ENCODE data around the gene NRXN3.

Gene NRXN3

GRCh38 chr14:78598046-78598920 is 428.1 kb downstream of the NRXN3 start:
- peak; percentile 23 for DNase-seq

DNA sequence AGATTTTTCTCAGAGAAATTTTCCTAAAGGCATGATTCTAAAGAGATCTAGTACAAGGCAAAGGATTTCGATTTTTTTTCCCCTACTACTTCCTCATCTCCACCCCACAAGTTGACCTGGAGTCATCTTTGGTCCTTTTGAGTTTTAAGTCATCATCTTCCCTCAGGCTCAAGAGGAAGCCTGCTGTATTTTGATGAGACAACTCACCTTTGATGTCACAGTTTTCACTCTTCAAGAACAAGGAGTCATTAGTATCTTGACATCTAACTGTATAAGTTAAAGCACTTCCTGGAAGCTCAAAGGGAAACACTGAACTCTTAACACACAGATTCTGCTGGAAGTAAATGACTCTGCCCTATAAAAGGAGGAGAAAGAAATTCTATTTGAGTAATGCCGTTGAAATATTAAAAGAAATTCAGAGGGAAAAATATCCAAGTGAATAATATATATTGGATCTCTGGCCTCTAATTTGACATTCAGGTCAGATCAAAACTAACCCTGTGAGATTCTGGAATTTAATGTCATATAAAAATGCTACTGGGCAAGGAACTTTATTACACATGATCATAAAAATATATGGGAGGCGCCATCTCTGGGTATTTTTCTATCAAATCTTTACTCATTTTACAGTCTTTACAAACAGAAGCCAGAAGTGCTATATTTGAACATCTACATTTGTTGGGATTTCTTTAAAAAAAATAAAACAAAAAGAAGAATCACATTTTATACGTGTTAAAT is 435.0 kb downstream of the NRXN3 start:
- no peak for DNase-seq

GRCh38 chr14:78605897-78606500 is 435.8 kb downstream of the NRXN3 start:
- DNase-seq: no peak

- no peak for DNase-seq
Observed at GRCh38 chr14:78608998-78609787, 439.0 kb downstream of the NRXN3 start.

DNA sequence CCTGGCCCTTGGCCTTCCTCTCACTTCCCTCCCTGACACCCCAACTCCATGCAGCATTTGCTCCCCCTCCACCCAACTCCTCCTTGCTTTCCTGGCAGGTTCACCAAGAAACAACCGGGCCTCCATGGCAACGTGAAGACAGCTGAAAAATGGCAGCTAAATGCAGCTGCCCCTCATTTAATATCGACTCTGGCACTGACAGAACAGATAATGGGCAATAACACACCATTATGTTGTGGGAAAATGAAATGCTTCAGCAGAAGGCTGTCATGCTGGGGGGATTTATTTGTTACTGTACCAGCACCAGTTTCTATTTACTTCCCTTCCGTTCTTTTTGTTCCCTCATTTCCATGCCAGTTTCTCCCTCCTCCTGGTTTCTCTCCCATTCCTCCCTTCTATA is 440.8 kb downstream of the NRXN3 start:
- DNase-seq: no peak

GRCh38 chr14:78611796-78612571 is 441.8 kb downstream of the NRXN3 start:
- DNase-seq: no peak

DNA sequence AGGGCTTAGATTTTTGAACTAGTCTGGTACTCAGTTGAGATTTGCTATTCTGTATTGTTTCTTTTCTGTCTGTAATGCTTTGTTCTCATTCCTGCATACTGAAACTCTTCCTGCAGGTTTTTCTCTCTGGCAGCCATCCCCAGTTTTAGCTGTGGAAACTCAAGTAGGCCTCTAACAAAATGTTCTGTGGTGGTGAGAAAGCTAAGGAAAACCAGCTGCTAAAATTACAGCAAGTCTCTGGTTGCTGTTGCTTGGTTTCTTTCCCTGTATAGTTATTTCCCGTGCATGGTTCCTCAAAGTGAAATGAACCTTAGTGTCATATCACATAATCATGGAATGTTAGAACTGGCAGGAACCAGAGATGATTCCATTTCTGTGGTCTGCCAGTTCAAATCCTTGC is 442.5 kb downstream of the NRXN3 start:
- DNase-seq: no peak

GRCh38 chr14:78614593-78614992 is 444.4 kb downstream of the NRXN3 start:
- DNase-seq: no peak

- no peak for DNase-seq
Observed at GRCh38 chr14:78617735-78618134, 447.6 kb downstream of the NRXN3 start.

DNA sequence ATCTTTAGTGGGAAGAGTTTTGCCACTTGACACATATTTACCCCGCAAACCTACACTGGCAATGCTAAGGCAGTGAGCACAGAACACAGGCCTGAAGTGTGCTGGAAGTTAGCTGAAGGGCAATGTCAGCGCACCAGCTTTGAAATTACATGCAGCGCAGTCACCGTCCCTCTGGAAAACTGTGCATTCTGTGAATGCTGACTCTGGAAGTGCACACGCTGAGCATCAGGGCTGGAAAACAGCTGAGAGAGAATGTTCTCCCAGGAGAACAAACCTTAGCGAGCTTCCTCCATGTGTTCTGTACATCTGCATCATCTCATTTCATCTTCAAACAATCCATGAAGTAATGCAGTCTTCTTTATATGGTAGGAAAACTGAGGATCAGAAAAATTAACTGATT is 448.2 kb downstream of the NRXN3 start:
- DNase-seq: no peak

GRCh38 chr14:78627114-78627513 is 456.9 kb downstream of the NRXN3 start:
- no peak for DNase-seq

- DNase-seq: no peak
Observed at GRCh38 chr14:78631551-78631950, 461.4 kb downstream of the NRXN3 start.

DNA sequence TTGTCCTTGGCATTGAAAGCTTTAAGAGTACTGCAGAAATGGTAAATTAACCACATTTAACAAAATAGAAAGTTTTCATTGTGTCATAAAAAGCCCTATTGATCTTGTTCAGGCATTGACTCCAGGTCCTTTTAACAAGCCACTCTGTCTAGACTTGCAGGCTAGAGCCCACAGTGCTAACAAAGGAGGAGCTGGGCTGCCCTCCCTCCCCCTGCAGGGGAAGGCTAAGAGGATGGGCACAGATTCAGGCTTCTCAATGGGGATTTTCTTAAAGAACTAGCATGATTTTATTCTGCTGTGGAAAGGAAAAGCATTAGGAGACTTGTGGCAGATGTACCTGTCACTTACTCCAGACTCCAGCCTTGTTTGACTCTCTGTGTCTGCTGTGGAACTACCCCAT is 463.6 kb downstream of the NRXN3 start:
- no peak for DNase-seq

- DNase-seq: no peak
Observed at GRCh38 chr14:78637489-78637888, 467.3 kb downstream of the NRXN3 start.

GRCh38 chr14:78637908-78638475 is 467.8 kb downstream of the NRXN3 start:
- no peak for DNase-seq

DNA sequence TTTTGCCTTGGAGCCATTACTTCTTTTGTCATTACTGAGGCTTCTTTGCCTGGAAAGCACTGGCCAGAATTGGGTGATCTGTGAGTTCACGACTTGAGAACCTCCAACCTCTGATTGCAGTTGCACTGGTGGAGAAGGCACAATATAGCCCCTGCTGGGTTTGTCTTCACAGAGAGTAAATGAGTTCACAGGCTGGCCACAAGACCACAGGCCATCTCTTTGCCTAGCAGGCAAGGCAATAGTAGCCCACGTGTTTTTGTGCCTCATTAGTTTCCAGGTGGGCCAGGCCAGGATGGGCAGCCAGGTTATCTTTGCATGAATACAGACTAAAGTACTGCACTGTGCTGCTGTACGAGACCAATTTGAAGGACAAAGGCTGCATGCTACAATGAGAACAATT is 468.8 kb downstream of the NRXN3 start:
- no peak for DNase-seq

DNA sequence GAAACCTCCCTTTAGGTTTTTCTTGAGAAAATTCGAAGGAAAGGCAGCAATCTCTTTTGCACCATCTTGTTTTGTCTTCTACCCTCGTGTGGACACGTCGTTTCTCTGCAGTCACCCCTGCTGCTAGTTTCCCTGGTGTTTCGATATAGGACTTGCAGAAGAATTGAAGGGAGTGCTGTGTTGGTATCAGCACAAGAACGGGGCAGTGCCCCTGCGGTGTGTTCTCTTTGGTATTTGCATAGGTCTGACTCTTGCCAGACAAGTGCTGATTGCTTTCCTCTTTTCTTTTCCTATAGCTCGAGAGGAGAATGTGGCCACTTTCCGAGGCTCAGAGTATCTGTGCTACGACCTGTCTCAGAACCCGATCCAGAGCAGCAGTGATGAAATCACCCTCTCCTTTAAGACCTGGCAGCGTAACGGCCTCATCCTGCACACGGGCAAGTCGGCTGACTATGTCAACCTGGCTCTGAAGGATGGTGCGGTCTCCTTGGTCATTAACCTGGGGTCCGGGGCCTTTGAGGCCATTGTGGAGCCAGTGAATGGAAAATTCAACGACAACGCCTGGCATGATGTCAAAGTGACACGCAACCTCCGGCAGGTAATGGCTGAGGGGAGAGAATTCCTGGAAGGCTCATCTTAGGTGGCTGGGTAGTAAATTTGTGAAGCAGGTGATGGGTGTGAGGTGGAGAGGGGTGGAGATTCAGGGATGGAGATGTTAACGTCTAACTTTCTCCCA is 474.8 kb downstream of the NRXN3 start:
- DNase-seq: no peak

DNA sequence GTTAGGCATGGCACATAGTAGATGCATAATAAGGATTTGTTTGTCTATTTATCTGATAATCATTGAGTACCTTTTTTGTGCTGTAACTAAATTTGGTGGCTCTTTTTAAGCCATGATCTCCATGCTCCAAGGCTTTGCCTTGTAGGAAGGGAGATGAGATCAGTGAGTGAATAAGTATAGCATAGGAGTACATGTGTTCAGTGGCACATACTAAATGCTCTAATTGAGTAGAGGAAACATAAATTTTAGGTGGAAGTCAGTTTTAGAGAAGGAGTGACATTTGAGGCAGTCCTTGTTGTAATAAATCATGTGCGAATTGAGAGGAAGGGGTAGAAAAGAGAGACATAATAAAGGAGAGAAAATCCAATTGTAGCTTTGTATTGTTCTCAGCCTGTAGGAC is 482.6 kb downstream of the NRXN3 start:
- DNase-seq: no peak

GRCh38 chr14:78653173-78653572 is 483.0 kb downstream of the NRXN3 start:
- no peak for DNase-seq

DNA sequence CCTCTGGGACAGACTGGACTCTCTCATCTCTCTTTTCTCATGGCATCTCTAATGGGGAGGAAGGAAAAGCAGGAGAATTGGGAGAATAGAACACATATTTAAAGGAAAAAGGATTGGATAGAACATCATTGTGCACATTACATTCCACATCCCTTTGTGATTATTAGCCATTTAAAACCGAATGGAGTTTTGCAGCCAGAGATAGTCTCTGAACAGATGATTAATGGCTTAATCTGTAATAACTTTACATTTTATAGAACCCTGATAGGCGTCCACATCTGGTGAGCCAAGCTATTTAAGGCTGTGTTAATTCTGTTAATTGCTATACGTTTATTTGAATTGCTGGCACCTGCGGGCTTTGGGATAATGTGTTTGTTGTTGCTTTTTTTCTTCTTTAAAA is 487.3 kb downstream of the NRXN3 start:
- no peak for DNase-seq

GRCh38 chr14:78664841-78665240 is 494.7 kb downstream of the NRXN3 start:
- DNase-seq: no peak
